IPS-20b (cell line): ENCODE results near the gene CIAO2A.

ENCODE experiments used
- H3K27ac ChIP-seq: one replicate; pipeline ENCODE4 v1.5.1; 2013; ENCODE audit warnings: low read length
- H3K27me3 ChIP-seq: 2 replicates; pipeline ENCODE4 v1.6.1; 2013; ENCODE audit warnings: mild to moderate bottlenecking, low read length, inconsistent platforms; ENCODE audit not compliant: insufficient read depth
- H3K36me3 ChIP-seq: 2 replicates; pipeline ENCODE4 v1.6.1; 2013; ENCODE audit warnings: low read depth, mild to moderate bottlenecking, inconsistent platforms, low read length, moderate library complexity; ENCODE audit not compliant: insufficient read depth
- H3K4me1 ChIP-seq: 2 replicates; pipeline ENCODE4 v1.6.1; 2013; ENCODE audit warnings: mild to moderate bottlenecking, control low read depth, inconsistent platforms, low read length, moderate library complexity; ENCODE audit not compliant: insufficient read depth
- H3K4me3 ChIP-seq: 2 replicates; pipeline ENCODE4 v1.5.1; 2013; ENCODE audit warnings: mild to moderate bottlenecking, low read length, inconsistent platforms
- H3K9ac ChIP-seq: 2 replicates; pipeline ENCODE4 v1.6.1; 2013; ENCODE audit warnings: low read depth, mild to moderate bottlenecking, inconsistent platforms, low read length, moderate library complexity
- H3K9me3 ChIP-seq: 2 replicates; pipeline ENCODE4 v1.6.1; 2013; ENCODE audit warnings: mild to moderate bottlenecking, low read depth, low read length, inconsistent platforms; ENCODE audit not compliant: insufficient read depth

Gene CIAO2A

GRCh38 chr15:64029110-64029509 lies 64.5 kb downstream of the CIAO2A start:
- no peaks in the 10 kb centered on the region for H3K36me3 ChIP-seq
- no peak overlapping the region for H3K4me3 ChIP-seq
- H3K9me3 ChIP-seq, result no peaks in the 10 kb centered on the region
- H3K27me3 ChIP-seq, result no peaks in the 10 kb centered on the region
- H3K9ac ChIP-seq, result no peak overlapping the region
- H3K4me1 ChIP-seq, result no peaks in the 10 kb centered on the region; the same call in 1 of the 2 replicates
- no peak overlapping the region for H3K27ac ChIP-seq

GRCh38 chr15:64026591-64026990 lies 67.0 kb downstream of the CIAO2A start:
- peaks cover 3% of the 10 kb centered on the region; the same call in 1 of the 2 replicates for H3K4me1 ChIP-seq

DNA sequence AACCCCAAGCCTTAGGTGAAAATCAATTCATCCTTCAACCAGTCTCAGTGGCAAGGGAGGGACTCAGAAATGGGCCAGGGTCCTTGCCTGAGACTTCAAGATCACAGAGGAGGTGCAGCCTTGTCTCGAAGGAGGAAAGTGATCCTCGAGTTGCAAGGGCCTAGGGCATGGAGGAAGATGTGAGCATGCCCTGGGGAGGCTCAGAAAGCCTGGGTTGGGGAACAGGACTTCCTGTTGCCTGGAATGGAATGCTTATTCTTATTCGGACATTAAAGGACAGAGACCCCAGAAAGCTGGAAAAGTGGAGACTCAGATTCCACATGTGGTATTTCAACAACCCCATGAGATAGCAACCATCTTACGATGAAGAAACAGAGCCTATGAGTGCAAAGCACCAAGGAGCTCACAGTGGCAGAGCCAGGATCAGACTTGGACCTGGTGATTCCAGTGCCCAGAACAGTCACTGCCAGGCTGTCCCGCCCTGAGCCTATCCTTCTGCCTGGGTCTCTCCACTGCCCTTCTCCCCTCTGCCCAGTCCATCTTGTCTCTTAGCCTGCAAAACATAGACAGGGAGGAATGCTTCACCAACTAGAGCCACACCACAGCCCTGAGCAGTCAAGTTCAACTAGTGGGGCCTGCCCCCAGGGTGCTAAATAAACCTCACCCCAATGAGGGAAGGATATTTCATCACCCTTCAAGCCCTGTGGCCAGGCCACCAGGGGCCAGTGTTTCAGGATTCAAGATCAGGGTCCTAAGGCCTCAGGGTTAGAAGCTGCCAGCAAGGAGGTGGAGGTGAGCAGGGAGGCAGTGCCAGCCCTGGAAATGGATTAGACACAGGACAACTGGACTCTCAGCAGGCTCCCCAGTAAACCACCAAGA lies 69.2 kb downstream of the CIAO2A start:
- no peak overlapping the region for H3K4me3 ChIP-seq
- no peak overlapping the region for H3K27ac ChIP-seq
- peaks cover 3% of the 10 kb centered on the region; the same call in 1 of the 2 replicates for H3K4me1 ChIP-seq
- no peaks in the 10 kb centered on the region for H3K27me3 ChIP-seq
- no peaks in the 10 kb centered on the region for H3K9me3 ChIP-seq
- H3K36me3 ChIP-seq, result no peaks in the 10 kb centered on the region
- H3K9ac ChIP-seq, result no peak overlapping the region

More at GRCh38 chr15:64026591-64026990, 67.0 kb downstream of the CIAO2A start:
- H3K36me3 ChIP-seq, result no peaks in the 10 kb centered on the region
- H3K9ac ChIP-seq, result no peak overlapping the region
- H3K9me3 ChIP-seq, result no peaks in the 10 kb centered on the region
- H3K27me3 ChIP-seq, result no peaks in the 10 kb centered on the region
- no peak overlapping the region for H3K27ac ChIP-seq
- no peak overlapping the region for H3K4me3 ChIP-seq

GRCh38 chr15:64023220-64023619 lies 70.4 kb downstream of the CIAO2A start:
- Histone ChIP-seq H3K4me3 (no peak overlapping the region), H3K4me1 (peaks cover 3% of the 10 kb centered on the region; the same call in 1 of the 2 replicates), H3K9me3 (no peaks in the 10 kb centered on the region)

DNA sequence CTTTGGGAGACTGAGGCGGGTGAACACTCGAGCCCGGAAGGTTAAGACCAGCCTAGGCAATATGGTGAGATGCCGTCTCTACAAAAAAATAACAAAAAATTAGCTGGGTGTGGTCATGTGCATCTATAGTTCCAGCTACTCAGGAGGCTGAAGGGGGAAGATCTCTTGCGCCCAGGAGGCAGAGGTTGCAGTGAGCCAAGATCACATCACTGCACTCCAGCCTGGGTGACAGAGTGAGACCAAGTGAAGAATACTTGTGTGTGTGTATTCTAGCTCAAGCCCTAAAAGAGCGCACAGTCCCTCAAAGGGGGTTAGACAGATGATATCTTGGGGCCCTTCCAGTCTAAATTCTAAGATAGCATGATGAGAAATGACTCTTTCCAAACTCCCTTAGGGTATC lies 71.1 kb downstream of the CIAO2A start:
- Histone ChIP-seq H3K9ac (no peak overlapping the region), H3K4me1 (peaks cover 3% of the 10 kb centered on the region; the same call in 1 of the 2 replicates), H3K27ac (no peak overlapping the region), H3K4me3 (no peak overlapping the region), H3K27me3 (no peaks in the 10 kb centered on the region), H3K36me3 (no peaks in the 10 kb centered on the region), H3K9me3 (no peaks in the 10 kb centered on the region)

More at GRCh38 chr15:64023220-64023619, 70.4 kb downstream of the CIAO2A start:
- H3K9ac ChIP-seq, result no peak overlapping the region
- no peak overlapping the region for H3K27ac ChIP-seq
- no peaks in the 10 kb centered on the region for H3K36me3 ChIP-seq
- H3K27me3 ChIP-seq, result no peaks in the 10 kb centered on the region
